Keratinocyte (primary cell): ENCODE results near the gene GIMAP8.

ENCODE experiments used
- EZH2 ChIP-seq: IDR thresholded peaks from one replicate; pipeline ENCODE4 v1.6.1; 2012; ENCODE audit warnings: inconsistent platforms, mild to moderate bottlenecking, low read length, moderate library complexity
- TF ChIP-seq, protein P1 (sequence below), 3 experiments: IDR thresholded peaks in 1 of 3; conservative IDR thresholded peaks in 1 of 3; optimal IDR thresholded peaks in 1 of 3; 2 replicates in 2 of 3; 3 replicates in 1 of 3; pipeline versions ENCODE3 to v1.5.1; 2011; ENCODE audit warnings: low read length in 3 of 3, mild to moderate bottlenecking in 3 of 3, moderate library complexity in 2 of 3, control low read depth in 1 of 3, inconsistent platforms in 1 of 3; ENCODE audit not compliant: insufficient read depth in 2 of 3; ENCODE audit errors: extremely low read depth in 1 of 3

DNA sequence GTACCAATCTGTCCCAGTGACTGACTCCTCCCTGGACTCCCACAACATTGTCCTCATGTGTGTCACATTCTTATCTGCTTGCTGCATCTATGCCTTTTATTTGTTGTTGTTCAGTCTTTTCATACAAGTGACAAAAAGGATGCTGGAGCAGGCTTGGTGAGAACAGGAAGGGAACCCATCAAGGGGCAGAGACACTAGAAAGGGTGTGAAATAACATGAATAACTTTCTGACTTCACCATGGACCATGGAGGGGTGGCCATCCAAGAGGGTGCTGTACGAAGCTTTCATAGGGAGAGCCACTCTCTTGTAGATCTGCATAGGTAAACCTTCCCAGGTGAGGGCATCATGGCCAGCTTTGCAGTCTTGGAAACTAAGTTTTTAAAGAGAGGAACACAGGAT, 14.5 kb downstream of the GIMAP8 start:
- TF ChIP-seq, protein P1, sequence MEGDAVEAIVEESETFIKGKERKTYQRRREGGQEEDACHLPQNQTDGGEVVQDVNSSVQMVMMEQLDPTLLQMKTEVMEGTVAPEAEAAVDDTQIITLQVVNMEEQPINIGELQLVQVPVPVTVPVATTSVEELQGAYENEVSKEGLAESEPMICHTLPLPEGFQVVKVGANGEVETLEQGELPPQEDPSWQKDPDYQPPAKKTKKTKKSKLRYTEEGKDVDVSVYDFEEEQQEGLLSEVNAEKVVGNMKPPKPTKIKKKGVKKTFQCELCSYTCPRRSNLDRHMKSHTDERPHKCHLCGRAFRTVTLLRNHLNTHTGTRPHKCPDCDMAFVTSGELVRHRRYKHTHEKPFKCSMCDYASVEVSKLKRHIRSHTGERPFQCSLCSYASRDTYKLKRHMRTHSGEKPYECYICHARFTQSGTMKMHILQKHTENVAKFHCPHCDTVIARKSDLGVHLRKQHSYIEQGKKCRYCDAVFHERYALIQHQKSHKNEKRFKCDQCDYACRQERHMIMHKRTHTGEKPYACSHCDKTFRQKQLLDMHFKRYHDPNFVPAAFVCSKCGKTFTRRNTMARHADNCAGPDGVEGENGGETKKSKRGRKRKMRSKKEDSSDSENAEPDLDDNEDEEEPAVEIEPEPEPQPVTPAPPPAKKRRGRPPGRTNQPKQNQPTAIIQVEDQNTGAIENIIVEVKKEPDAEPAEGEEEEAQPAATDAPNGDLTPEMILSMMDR (optimal IDR thresholded peaks at IDR 0.05 in 1 of 3, IDR thresholded peaks at IDR 0.05 in 1 of 3, conservative IDR thresholded peaks at IDR 0.05 in 1 of 3; ENCODE audit: extremely low read depth in 1 of 3, insufficient read depth in 2 of 3, low read length in 3 of 3), result no peak
- no peak for TF ChIP-seq EZH2
